GM19035 (cell line): ENCODE results near the gene CEACAM21.

Experiments used
- ATAC-seq: cut with Tn5 transposase; IDR thresholded peaks from one replicate; pipeline ENCODE4 v1.9.1; 2021; ENCODE audit not compliant: unreplicated experiment

CEACAM21 gene

GRCh38 chr19:41575998-41576397 is at the start of gene CEACAM21:
Gene CEACAM21 (plus strand): TSS chr19:41576166. CDS start chr19:41576275, 109 bp downstream.
- no peak for ATAC-seq

- no peak for ATAC-seq
Measured at GRCh38 chr19:41527089-41527488, 48.9 kb upstream of the CEACAM21 start.

- ATAC-seq, result no peak
Measured at GRCh38 chr19:41528106-41528505, 47.9 kb upstream of the CEACAM21 start.

- ATAC-seq, result no peak
Measured at GRCh38 chr19:41529484-41530183, 46.3 kb upstream of the CEACAM21 start.

GRCh38 chr19:41530184-41530534 is 45.8 kb upstream of the CEACAM21 start:
- no peak for ATAC-seq

- ATAC-seq, result no peak
Measured at GRCh38 chr19:41530761-41531301, 45.1 kb upstream of the CEACAM21 start.

DNA sequence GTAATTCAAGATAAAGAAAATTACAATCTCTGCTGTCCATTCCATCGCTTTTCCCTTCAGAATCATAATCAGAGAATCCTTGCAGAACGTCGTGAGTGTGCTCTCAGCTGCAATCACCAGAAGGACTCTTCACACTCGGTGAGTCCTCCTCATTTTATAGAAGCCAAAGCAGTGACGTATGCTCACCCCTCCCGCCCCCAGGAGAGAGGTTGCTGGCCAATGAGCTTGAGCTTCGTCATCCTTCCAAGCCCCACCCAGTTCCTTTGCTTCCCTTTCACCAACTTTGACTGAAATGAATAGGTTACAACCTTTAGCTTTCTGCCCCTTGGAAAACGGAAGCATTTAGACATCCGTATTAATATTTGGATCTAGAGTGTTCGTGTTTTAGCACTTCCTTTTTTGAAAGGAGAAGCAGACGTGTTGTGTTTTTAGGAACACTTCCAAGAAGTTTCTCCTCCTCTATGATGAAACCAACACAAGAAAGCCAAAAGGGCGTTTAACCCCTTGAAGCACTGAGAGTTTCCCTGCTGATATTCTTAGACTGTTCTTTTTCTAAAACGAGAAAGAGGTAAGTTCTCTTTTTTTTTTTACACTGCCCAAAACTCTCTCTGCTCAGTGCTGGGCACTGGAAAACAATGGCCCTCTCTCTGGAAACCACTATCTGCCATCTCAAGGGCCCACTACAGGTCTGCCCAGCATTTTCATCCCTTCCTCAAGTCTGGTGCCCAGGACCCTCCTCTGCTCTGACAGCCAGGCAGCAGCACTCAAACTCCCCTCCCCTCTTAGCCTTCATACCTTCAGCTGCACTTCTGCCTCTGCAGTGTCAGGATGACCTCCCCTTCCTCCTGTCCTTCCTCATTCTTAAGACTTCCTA is 44.3 kb upstream of the CEACAM21 start:
- ATAC-seq, result no peak

DNA sequence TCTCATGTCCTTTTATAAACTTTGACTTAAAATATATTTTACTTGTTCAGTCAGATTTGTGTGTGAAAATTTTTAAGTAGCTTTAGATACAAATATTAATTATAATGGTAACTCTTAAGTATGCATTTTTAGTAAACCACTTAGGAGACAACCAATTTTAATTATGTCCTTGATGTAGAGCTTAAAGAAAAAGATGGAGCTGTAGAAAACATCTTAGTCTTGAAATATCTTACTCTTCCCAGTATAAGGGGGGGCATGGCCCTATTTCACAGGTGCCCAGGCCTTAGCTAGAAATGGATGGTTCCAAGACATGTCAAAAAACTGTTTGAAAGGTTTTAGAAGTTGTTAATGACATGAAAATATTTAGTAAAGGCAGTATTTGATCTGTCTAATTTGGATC is 43.4 kb upstream of the CEACAM21 start:
- no peak for ATAC-seq

- ATAC-seq, result no peak
Measured at GRCh38 chr19:41533671-41534215, 42.2 kb upstream of the CEACAM21 start.

DNA sequence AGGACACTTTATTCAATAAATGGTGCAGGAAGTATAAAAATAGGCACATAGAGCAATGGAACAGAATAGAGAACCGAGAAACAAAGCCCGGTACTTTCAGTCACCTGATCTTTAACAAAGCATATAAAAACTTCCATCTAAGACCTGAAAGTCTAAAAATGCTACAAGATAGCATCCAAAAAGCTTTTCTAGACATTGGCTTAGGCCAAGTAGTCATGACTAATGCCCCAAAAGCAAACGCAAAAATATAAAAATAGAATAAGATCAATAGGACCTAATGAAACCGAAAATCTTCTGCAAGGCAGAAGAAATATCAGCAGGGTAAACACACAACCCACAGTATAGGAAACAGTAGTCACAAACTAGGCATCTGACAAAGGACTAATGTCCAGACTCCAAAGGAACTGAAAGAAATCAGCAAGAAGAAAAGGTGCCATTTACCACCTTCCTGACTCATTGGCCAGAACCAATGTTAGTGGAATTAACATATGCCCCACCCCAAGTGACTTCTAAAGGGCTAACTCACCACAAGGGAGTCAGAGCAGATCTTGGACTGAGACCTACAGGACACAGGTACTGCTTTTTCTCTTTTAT is 40.8 kb upstream of the CEACAM21 start:
- ATAC-seq, result peak; percentile 71

- no peak for ATAC-seq
Measured at GRCh38 chr19:41537789-41538188, 38.2 kb upstream of the CEACAM21 start.

DNA sequence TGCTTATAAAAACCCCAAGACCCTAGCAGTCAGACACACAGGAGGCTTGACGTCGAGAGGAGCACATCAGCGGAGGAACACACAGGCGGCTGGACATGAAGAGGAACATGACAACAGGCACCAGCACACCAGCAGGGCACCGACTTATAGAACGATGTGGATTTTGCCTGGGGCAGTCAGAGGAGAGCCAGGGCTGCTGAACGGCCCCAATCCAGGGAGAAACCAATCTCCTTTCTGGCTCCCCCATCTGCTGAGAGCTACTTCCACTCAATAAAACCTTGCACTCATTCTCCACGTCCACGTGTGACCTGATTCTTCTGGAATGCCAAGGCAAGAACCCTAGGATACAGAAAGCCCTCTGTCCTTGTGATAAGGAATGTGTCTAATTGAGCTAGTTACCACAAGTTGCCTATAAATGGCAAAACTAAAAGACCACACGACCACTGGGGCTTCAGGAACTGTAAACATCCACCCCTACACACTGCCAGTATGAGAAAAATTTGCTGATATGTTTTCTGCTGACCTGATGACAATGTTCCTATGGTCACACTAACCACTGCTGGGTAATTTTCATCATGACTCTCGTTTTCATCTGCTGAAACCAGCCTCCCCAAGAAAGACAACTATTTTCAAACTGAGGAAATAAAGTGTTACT is 35.8 kb upstream of the CEACAM21 start:
- no peak for ATAC-seq

DNA sequence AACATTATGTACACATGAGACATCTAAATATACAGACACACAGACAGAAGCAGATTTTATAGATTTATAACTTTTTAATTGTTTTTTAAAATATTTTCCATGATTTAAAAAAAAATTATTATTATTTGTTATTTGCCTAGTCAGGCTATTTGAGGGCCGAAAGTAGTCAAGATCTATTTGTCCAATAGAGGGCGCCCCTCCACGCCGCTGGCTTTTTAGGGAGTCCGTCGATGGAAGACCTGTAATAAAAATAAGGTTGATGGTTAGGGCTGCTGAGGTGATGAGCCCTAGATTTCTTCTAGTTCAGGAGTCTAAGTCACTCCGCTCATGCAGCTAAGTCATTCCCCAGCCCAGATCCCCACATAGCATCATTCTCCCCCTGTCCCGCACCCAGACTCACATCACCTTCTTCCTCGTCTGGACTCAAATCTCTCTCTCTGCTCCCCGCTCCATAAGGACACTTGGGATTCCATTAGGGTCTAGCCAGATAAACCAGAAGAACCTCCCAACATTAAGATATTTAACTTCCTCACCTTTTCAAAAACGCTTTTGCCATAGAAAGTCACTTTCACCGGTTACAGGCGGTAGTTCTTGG is 33.9 kb upstream of the CEACAM21 start:
- no peak for ATAC-seq

GRCh38 chr19:41542622-41543021 is 33.3 kb upstream of the CEACAM21 start:
- no peak for ATAC-seq

GRCh38 chr19:41543582-41543981 is 32.4 kb upstream of the CEACAM21 start:
- no peak for ATAC-seq

GRCh38 chr19:41545547-41545946 is 30.4 kb upstream of the CEACAM21 start:
- ATAC-seq, result no peak

- no peak for ATAC-seq
Measured at GRCh38 chr19:41546386-41546789, 29.6 kb upstream of the CEACAM21 start.

- no peak for ATAC-seq
Measured at GRCh38 chr19:41546961-41547360, 29.0 kb upstream of the CEACAM21 start.

- no peak for ATAC-seq
Measured at GRCh38 chr19:41547569-41547968, 28.4 kb upstream of the CEACAM21 start.

- ATAC-seq, result no peak
Measured at GRCh38 chr19:41548047-41548446, 27.9 kb upstream of the CEACAM21 start.
